ENCODE data around the gene ETHE1. TPM values are rescaled to one million over a fixed set of nuclear protein-coding genes. Genes with fewer than 3 reads are reported as not detected.

ETHE1 gene
- total RNA-seq (ENCODE audit: low replicate concordance), result 57.3 and 116 TPM in 2 replicates
- long read RNA-seq, transcript ETHE1-201 (7 exons, 963 nt), result major isoform, 67 of 83 reads
- long read RNA-seq, partial matches to known transcripts, result 3 of 83 reads
- long read RNA-seq, other reads (novel, unspliced or antisense), result 9 of 83 reads

GRCh38 chr19:43526884-43527859 lies at the start of gene ETHE1:
Gene ETHE1 (minus strand): TSS chr19:43527201. CDS start chr19:43527177, 24 bp downstream.
- DNase-seq (ENCODE audit: extremely low spot score, unreplicated experiment), result peak; percentile 86
- no peaks in the 10 kb centered on the region for H3K27me3 Mint-ChIP-seq
- peaks cover 4% of the 10 kb centered on the region for H3K36me3 Mint-ChIP-seq
- H3K27ac Mint-ChIP-seq, result peak within 1 kb of the TSS; percentile 90
- no peaks in the 10 kb centered on the region for H3K9me3 Mint-ChIP-seq
- peaks cover 5% of the 10 kb centered on the region for H3K4me1 Mint-ChIP-seq (ENCODE audit: unreplicated experiment)
- H3K4me3 Mint-ChIP-seq, result peak within 1 kb of the TSS; percentile 89
- TF ChIP-seq CTCF (conservative IDR thresholded peaks at IDR 0.05), result peak; percentile 30

DNA sequence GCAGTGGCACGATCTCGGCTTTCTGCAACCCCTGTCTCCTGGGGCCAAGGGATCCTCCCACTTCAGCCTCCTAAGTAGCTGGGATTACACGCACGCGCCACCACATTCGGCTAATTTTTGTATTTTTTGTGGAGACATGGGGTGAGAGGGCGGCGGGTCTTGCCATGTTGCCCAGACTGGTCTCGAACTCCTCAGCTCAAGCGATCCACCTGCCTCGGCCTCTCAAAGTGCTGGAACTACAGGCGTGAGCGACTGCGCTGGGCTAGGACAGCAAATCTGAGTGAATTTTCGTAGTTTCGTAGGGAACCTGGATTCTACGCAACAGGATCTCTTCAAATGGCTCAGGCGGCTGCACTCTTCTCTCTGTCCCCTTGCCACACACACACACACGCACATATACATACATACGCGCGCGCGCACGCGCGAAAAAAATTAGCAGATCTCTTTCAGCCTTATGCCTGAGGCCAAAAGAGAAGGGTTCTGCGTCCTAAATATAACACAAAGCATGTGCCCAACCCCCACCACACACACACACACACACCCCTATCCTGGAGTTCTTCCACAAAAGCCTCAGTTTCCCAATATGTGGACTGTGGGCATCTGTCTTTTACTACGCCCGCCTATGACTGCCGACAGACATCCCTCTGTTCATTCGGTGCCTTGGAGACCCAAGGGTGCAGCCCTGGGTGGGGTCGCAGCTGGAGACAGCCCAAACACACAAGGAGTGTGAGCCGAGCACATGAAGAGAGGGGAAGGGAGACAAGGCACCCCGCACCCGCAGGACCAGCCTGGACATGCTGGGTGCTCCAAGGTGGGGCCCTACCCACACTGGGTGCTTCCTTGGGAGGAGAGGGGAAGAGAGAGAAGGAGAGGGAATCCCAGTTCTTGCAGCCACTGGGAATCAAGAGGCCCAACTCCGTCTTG lies 49.2 kb upstream of the ETHE1 start:
- Mint-ChIP-seq H3K36me3 (peaks cover 4% of the 10 kb centered on the region), H3K4me1 (ENCODE audit: unreplicated experiment) (peaks cover 35% of the 10 kb centered on the region), H3K4me3 (peak overlapping the region; percentile 97), H3K27ac (peak overlapping the region; percentile 95), H3K27me3 (no peaks in the 10 kb centered on the region), H3K9me3 (no peaks in the 10 kb centered on the region)
- TF ChIP-seq CTCF (conservative IDR thresholded peaks at IDR 0.05), result no peak
- DNase-seq (ENCODE audit: extremely low spot score, unreplicated experiment), result no peak

DNA sequence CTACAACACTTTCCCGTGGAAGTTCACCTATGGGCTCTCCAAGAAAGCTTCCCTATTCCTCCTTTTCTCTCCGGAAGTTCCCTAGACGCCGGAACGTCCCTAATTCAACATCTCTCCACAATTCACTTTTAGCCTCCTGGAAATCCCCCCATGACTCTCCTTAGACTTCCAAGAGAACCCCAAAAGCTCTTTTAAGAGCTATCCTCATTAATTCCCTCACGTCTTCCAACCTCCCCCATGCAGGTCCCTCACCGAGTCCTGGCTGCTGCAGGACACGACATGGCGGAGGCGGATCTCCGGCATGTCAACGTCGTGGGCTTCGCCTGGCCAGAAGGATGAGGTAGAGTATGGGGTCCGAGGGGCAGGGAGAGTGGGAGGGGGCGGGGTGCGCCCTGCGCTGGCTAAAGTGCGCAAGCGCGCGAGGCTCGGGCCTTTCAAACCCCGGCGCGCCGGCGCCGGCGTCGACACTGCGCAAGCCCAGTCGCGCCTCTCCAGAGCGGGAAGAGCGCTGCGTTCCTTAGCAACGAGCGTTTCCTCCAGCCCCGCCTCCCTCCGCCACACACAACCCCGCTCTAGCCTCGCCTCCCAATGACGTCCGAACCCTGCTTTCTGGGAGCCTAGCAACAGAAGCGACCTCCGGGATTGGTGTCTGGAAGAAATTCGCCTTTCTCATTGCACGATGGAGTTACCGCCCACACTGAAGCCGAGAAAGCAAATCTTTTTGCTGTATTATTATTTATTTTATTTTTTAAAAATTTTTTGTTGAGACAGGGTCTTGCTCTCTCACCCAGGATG lies 48.4 kb upstream of the ETHE1 start, which contains the start of the genes PINLYP and XRCC1:
TSS of gene PINLYP (plus strand) at position 646 of the 795 bp plus-strand sequence. CDS start 1,391 bp downstream, outside the sequence.
TSS of gene XRCC1 (minus strand) at position 372 of the 795 bp plus-strand sequence. CDS start at position 303, 69 bp downstream.
- no peaks in the 10 kb centered on the region for H3K9me3 Mint-ChIP-seq
- H3K27ac Mint-ChIP-seq, result peak within 1 kb of the TSS; percentile 95
- no peak for TF ChIP-seq CTCF (conservative IDR thresholded peaks at IDR 0.05)
- peak within 1 kb of the TSS; percentile 97 for H3K4me3 Mint-ChIP-seq
- peaks cover 4% of the 10 kb centered on the region for H3K36me3 Mint-ChIP-seq
- peaks cover 35% of the 10 kb centered on the region for H3K4me1 Mint-ChIP-seq (ENCODE audit: unreplicated experiment)
- no peaks in the 10 kb centered on the region for H3K27me3 Mint-ChIP-seq
- DNase-seq (ENCODE audit: extremely low spot score, unreplicated experiment), result peak; percentile 96

DNA sequence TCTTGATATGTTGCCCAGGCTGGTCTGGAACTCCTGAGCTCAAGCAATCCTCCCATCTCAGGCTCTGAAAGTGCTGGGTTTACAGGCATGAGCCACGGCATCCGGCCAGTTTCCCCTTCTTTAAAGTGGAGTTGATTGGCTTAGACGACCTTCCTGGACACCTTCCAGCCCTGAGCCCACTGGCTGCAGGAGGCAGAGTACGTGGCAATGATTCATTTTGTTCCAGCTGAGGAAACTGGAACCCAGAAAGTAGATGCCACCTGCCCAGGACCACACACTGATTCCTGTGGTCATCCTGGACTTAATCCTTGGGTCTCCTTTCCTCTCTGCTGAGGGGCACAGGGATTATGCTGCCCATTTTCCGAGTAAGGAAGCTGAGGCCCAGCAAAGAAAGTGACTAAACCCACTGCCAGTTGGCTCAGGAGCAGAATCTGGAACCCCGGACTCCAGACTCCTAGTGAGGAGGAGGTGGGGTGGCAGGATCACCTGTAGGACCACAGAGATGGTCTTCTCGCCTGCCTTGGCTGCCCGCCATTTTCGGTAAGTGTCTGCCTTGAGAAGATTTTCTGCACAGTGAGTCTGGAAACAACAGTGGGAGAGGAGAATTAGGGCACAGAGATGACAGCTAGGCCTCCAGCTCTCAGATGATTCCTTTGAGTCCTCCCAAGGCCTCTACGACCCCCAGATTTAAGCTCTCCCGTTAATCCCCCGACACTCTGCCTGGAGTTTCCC lies 47.6 kb upstream of the ETHE1 start:
- Mint-ChIP-seq H3K27me3 (no peaks in the 10 kb centered on the region), H3K9me3 (no peaks in the 10 kb centered on the region), H3K4me1 (ENCODE audit: unreplicated experiment) (peaks cover 34% of the 10 kb centered on the region), H3K27ac (peak overlapping the region; percentile 95), H3K36me3 (peaks cover 9% of the 10 kb centered on the region), H3K4me3 (peak overlapping the region; percentile 97)
- TF ChIP-seq CTCF (conservative IDR thresholded peaks at IDR 0.05), result no peak
- no peak for DNase-seq (ENCODE audit: extremely low spot score, unreplicated experiment)
